Astrocyte (in vitro differentiated cells and primary cell): ENCODE data around the gene CADM1.

Source experiments
- EZH2 ChIP-seq: IDR thresholded peaks from 2 replicates; pipeline ENCODE4 v1.6.1; 2012; ENCODE audit warnings: mild to moderate bottlenecking, low read length, inconsistent platforms; ENCODE audit not compliant: insufficient read depth
- TF ChIP-seq, protein P1 (sequence below): IDR thresholded peaks from 2 replicates; pipeline ENCODE4 v1.5.1; 2011; ENCODE audit warnings: low read depth, mild to moderate bottlenecking, inconsistent platforms, low read length, moderate library complexity; ENCODE audit not compliant: insufficient read depth

DNA sequence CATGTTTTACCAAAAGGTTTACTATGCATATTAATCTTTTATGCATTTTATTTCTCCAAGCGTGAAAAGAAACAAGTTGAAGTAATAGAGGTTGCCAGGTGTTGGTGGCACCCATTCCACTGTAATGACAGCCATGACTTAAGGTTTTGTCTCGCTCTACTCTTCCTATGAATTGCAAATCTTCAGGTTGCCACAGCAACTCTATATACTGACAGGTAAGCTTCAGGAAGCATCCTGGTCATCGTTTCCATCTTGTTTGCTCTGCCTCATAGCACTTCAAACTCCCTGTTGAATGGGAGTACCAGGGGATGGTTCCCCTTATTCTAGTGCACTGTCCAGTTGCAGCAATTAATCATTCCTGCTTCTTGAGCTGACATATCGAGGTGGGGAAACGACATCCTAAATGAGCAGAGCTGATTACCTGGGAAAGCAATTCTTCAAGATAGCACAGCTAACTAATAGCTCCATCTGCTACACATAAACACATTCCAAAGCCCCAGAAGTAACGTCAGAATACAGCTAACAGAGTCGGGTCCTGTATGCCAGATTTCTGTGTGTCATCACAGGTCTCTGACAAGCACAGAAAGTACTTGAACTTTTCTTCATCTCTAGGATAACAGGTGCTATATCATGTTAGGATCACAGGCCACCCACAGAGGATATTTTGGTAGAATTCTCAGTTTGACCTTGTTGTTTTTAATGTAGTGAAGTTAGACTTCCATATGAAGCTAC lies 80.3 kb downstream of the CADM1 start:
- TF ChIP-seq, protein P1, sequence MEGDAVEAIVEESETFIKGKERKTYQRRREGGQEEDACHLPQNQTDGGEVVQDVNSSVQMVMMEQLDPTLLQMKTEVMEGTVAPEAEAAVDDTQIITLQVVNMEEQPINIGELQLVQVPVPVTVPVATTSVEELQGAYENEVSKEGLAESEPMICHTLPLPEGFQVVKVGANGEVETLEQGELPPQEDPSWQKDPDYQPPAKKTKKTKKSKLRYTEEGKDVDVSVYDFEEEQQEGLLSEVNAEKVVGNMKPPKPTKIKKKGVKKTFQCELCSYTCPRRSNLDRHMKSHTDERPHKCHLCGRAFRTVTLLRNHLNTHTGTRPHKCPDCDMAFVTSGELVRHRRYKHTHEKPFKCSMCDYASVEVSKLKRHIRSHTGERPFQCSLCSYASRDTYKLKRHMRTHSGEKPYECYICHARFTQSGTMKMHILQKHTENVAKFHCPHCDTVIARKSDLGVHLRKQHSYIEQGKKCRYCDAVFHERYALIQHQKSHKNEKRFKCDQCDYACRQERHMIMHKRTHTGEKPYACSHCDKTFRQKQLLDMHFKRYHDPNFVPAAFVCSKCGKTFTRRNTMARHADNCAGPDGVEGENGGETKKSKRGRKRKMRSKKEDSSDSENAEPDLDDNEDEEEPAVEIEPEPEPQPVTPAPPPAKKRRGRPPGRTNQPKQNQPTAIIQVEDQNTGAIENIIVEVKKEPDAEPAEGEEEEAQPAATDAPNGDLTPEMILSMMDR = no peak
- TF ChIP-seq EZH2 = no peak
